ENCODE measurements around the gene FAM118B.
A peak's percentile ranks its signal among the peaks of the same experiment; 100 is the strongest.

Gene FAM118B

GRCh38 chr11:126186708-126187529, 24.7 kb upstream of the FAM118B start:
- no peak for DNase-seq (ENCODE audit: low read depth, low spot score)

GRCh38 chr11:126188332-126189108, 23.1 kb upstream of the FAM118B start:
- no peak for DNase-seq (ENCODE audit: low read depth, low spot score)

GRCh38 chr11:126189109-126189929, 22.3 kb upstream of the FAM118B start:
- no peak for DNase-seq (ENCODE audit: low read depth, low spot score)

- DNase-seq (ENCODE audit: low read depth, low spot score) = peak; percentile 41
Measured at GRCh38 chr11:126190792-126191191, 20.8 kb upstream of the FAM118B start.

DNA sequence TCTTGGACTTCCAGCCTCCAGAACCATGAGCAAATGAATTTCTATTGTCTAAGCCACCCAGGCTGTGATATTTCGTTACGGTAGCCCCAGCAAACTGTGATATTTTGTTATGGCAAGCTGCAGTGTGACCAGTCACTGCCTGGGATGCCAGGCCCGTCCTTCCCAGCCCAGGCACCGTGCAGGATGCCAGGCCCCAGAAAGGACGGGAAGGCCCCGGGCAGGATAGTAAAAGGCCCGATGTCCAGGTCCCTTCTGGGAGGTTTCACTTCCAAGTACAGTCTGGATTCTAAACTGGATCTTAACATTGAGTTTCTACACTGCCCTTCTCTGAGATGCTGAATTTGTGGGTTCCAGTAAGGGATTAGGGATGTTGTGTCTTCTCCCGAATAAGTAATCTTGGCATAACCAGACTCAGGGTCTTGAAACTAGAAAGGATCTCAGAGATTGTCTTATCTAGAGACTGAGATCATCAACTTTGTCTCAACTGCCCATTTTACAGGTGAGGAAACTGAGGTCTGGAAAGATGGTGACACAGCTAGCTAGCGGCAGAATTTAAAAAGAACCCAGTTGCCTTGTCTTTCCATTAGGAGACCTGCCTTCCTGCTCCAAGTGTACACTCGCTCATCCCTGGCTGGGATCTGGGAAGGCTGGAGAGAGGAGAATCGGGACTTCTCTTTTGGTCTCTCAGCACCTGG, 20.1 kb upstream of the FAM118B start:
- no peak for DNase-seq (ENCODE audit: low read depth, low spot score)

DNA sequence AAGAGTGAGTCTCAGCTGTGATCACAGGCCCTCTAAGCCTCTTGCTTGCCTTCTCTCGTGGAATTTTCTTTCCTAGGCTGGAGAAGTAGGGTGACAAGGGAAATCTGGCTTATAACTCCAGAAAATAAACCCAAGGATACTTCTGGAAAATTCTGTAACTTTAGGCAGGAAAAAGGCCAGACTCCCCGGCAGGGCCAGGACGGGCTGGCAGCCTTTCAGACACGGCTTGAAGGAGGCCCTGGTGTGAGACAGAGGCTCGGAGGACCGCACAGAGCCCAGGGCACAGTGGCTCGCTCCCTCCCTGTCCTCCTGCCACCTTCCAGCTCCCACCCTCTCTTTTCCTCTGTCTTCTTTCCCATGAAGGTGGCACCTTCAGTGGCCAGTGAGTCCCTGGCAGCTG, 19.2 kb upstream of the FAM118B start:
- DNase-seq (ENCODE audit: low read depth, low spot score) = no peak

- no peak for DNase-seq (ENCODE audit: low read depth, low spot score)
Measured at GRCh38 chr11:126193038-126193478, 18.5 kb upstream of the FAM118B start.

DNA sequence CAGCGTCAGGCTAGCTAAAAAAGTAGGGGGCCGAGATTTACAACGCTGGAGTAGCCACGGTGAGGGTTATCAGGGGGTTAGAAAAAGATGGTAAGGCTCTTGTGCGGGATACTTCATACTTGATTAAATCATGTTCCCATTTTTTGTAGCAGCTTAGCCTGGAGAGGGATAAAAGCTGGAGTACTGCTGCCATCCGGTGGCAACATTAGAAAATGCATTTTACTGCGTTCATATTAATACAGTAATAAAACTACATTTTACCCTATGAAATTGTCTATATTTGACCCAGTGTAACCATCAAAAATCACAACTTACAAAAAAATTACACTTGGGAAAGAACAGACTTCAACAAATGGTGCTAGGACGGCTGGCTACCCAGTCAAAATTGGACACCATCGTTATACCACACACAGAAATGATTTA, 17.4 kb upstream of the FAM118B start:
- DNase-seq (ENCODE audit: low read depth, low spot score) = no peak

DNA sequence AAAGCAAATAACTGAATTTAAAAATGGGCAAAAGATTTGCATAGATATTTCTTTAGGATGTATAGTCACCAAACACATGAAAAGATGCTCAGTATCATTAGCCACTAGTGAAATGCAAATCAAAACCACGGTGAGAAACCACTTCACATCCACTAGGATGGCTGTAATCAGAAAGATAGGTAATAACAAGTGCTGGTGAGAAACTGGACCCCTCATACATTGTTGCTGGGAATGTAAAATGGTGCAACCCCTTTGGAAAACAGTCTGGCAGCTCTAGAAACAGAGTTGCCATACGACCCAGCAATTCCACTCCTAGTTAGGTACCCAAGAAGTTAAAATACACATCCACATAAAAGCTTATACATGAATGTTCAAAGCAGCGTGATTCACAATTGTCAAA, 16.5 kb upstream of the FAM118B start:
- DNase-seq (ENCODE audit: low read depth, low spot score) = no peak

GRCh38 chr11:126197277-126197939, 14.2 kb upstream of the FAM118B start:
- DNase-seq (ENCODE audit: low read depth, low spot score) = no peak

DNA sequence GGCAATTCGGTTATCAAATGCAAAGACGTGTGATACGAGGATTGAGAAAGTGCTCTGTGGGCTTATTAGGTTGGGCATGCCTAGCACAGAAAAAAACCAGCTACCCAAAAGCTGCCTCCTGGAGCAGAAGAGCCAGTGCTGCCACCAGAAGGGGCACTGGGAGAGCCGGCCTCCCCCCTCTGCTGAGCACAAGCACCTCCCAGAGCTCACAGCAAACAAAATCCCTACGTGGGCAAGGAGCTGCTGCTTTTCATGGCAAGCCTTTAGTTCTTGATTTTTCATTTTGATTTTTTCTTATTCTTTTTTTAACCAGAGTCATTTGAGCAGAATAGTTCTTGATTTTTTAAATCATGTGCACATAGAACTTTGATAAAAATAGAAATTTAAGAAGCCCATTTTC, 12.9 kb upstream of the FAM118B start:
- DNase-seq (ENCODE audit: low read depth, low spot score) = no peak

- DNase-seq (ENCODE audit: low read depth, low spot score) = no peak
Measured at GRCh38 chr11:126202646-126203359, 8.8 kb upstream of the FAM118B start.

GRCh38 chr11:126205359-126205758, 6.2 kb upstream of the FAM118B start:
- DNase-seq (ENCODE audit: low read depth, low spot score) = no peak

GRCh38 chr11:126207896-126208295, 3.7 kb upstream of the FAM118B start:
- DNase-seq (ENCODE audit: low read depth, low spot score) = no peak

DNA sequence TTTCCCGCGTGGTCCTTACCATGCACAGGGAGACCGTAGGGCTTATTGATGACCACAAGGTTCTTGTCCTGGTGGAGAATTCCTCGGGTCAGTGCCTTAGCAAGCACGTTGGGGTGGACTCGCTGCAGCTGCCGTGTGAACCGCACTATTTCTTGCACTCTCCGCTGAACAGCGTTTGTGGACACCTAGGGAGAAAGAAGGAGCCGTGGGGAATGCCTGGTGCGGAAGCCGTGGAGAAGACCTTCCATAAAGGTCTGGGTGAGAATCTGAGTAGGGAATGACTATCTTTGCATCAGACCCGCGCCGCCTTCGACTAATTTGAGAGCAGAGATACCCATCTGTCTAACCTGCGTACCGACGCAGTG, 729 bp upstream of the FAM118B start:
- no peak for DNase-seq (ENCODE audit: low read depth, low spot score)

GRCh38 chr11:126212089-126212660, 593 bp downstream of the FAM118B start:
- no peak for DNase-seq (ENCODE audit: low read depth, low spot score)

DNA sequence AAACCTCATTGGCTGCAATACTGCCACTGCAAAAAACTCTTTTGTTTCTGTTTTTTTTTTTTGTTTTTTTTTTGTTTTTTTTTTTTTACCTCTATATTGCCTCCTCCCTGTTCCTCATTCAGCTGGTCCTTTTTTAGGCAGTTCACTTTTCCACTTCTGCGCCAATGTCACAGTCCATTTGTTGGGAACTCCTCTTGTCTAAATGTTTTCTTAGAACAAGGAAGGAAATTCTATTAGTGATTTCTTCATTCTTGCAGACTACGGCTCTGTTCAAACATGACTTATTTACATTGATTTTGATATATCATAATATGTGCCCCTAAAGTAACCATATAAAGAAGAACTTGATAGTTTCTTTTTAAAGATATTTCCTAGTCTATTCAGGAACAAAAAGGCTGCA, 2.9 kb downstream of the FAM118B start:
- no peak for DNase-seq (ENCODE audit: low read depth, low spot score)

DNA sequence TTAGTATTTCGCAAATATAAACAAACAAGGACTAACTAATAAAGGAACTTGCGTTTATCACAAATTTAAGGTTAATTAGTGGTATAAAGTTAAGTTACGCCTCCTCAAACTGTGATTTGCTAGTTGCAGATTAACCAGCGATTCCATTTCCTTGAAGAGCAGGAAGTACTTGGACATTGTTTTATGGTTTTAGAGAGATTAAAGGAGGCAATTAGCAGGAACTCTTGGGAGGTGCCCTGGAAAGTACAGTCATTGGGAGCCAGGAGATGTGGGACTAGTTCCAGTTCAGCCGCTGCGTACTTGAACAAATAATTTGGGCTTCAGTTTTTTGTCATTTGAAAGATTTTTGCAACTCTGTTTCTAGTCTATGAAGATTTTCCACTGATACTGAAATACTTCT, 3.3 kb downstream of the FAM118B start:
- no peak for DNase-seq (ENCODE audit: low read depth, low spot score)

GRCh38 chr11:126216526-126217305, 5.1 kb downstream of the FAM118B start:
- no peak for DNase-seq (ENCODE audit: low read depth, low spot score)

Measured in ELF-1 (cell line).